Iris pigment epithelial cell (primary cell): ENCODE measurements around the gene PCBP3.

Experiments
- DNase-seq: peaks from one replicate; pipeline ENCODE4 v3.0.0-alpha.2; 2011; ENCODE audit warnings: low read depth

The PCBP3 gene

DNA sequence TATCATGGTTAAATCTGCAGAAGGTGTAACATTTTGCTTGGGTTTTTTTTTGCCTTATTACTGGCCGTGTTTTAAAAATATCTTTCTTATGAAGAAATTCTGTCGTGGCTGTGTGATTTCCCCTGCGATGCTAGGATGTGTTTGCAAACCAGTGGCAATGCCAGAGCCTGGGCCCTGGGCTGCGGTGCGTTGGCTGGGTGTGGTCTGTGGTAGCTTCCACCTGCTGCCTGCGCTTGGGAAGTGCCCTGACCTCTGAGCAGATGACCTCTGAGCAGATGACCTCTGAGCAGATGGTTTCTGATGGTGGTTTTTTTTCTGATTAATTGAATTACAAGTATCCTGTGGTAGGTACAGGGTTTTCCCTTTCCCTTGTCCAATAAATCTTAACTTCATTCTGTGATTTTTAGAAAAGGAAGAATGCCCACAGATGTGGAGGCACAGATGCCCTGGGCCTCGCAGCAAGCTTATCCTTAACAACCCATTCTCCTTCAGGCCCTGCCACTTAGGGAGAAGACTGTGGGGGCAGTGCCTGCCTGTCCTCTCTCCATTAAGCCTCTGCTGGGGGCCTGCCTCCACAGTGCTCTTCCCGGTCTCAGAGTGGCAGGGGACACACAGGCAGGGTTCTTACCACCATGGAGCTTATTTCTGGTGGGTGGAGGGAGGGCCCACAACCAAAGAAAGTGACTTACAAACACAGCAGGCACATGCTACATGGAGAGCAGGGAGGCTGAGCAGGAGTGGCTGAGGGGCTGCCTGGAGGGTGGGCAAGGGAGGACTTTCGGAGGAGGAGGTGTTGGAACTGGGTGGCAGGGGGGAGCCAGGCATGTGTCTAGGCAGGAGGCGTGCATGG is 81.7 kb downstream of the PCBP3 start:
- no peak for DNase-seq

DNA sequence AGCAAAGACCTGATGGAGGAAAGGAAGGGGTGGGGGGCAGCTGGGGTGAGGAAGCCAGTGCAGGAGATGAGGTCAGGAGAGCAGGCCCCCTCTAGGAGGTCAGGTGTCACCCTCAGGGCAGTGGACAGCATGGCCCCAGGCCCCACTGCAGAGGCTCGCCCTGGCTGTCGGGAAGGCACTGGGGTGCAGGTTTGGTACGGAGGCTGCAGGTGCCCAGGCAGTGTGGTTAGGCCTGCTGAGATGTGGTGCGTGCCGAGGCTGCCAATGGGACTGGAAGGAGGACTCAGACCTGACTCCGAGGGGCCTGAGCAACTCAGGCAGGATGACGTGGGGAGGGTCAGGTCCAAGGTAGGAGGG is 82.3 kb downstream of the PCBP3 start:
- no peak for DNase-seq

DNA sequence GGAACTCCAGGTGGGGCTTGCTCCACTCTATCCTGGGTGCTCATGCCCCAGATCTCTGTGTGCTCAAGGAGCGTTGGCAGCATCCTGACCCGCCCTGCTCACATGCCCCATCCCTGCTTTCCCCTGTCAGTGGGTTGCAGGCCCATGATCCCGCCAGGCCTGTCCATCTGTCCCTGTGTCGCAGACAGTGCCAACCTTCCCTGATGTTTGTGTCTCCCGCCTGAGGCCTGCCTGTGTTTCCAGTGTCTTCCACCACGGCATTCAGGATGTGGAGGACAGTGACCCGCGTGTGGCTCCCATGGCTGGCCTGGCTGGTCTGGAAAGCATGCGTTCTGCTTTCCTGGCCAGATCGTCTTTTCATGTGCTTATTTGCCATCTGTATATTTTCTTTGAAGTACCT is 82.9 kb downstream of the PCBP3 start:
- DNase-seq: no peak

DNA sequence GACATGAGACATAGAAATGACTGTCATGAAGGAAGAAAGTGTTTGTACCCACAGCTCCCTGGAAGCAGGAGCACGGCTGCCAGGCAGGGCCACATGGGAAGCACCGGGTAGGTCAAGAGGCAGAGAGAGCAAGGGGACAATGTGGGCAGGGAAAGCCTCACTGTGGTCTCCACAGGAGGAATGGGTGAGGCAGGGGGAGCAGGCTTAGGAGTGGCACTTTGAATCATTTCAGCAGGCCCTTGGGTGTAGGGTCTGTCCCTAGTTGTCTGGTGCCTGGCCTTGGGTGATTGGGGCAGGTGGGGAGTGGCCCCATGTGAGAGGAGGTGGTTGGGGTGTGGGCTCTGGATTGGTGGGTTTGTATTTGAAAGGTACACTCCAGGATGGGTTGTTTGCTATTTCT is 83.9 kb downstream of the PCBP3 start:
- DNase-seq: no peak

DNA sequence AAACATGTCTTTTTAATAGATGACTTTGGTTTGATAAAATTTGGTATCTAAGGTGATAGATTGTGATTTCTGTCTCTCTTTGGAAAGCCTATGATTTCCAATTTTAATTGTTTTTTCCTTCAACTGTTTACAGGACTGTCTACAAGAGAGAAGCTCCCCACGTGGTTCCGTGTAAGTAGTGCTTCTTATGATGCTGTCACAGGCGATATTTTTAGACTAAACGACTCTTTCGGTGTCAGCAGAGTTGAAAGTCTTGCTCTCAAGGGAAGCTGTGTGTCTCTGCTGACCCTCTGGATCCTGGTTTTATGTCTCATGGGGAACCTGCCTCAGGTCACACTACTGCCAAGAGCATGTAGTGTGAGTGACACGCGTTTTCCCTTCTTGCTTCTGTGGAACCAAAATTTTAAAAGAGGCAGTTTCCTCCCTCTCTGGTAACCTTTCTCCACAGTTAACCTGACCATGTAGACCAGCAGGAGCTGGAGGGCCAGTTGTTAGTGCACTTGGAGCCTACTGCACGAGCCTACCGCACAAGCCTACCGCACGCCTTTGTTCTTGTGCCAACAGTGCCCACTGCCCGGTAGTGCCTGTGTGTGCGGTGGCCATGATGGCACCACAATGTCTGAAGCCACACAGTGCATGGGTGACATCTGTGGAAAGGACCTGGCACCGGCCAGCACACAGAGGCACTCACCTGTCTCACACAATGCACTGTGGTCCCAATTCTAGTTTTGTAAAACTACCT is 91.9 kb downstream of the PCBP3 start:
- no peak for DNase-seq

DNA sequence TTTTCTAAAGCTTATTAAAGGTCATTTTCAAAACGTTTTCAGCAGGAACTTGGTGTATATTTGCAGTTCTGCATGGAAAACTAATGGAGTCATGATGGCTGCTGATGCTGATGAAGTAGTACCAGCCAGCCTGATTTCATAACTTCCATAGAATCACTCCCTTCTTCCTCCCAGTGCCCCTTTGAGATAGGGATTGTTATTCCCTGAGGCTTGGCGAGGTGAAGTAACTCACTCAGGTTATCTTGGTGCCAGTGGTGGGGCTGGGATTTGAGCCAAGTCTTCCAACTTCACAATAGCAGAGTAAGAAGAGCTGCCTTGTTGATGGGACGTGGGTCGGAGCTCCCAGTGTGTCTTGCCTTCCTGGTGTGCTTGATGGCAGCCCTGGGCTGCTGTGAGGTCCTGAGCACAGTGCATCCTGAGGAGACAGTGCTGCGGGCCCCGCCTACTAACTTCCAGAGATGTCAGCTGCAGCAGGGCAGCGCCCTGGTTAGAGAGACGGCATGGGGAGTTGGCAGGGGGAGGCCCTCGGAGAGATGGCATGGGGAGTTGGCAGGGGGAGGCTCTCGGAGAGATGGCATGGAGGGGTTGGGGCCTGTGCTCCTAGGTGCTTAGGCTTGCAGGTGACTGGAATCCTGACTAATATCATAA is 92.6 kb downstream of the PCBP3 start:
- DNase-seq: no peak

DNA sequence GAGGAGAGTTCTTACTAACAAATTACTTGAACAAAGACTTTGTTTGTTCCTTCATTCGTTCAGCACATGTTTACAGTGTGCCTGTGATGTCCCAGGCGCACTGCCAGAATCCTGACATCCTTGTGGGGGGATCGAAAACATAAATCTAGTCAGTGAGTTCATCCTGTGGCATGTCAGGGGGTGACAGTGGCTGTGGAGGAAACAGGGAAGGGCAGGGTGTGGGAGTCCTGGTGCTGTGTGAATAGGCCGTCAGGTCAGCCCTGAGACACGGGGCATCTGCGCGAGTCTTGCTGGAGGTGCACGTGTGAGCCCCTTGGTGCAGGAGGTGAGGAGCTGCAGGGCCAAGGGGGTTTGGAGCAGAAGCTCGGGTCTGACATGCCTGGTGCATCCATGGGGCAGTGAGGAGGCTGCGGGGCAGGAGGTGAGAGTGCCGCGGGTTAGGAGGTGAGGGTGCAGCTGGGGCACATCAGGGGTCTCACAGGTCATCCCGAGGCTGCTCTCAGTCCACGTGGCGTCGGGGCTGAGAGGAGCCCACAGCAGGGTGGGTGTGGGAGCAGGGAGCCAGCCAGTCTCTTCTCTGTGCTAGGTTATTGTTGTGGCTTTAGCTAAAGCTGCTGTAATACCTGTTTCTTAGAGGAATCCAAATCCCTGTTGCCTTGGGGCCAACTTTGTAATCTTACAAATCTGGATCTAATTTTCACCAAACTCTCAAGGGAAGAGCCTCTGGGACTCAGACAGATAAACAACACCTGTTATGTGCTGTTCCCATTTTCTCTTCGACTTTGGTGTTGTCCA is 93.4 kb downstream of the PCBP3 start:
- DNase-seq: no peak

DNA sequence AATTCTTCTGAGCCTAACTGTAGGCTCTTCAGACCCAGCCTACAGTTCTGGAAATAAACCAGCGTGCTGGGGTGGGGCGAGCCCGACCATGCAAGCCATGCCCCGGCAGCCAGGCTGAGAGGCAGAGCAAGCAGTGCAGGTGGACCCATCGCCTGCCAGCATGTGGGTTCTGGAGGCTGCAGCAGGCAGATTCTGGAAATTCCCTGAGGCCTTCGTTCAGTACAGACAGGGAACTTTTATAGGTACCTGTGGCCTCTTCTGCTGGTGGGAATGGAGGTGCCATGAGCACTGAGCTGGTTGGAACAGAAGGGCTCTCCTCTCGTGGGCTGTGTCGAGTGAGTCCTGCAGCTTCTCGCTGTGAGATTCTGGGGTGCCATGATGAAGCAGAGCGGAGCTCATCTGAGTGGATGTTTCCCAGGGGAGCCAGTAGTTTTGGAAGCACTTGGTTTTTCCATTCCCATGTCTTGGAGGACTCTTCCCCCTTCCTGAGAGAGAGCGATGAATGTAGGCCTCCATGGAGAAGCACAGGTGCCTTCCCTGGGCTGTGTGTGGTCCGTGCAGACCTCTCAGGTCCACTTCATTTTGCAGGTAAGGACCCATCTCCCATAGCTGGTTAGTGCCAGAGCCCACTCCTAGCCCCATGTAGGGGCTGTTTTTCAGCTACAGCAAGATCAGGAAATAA is 94.1 kb downstream of the PCBP3 start:
- no peak for DNase-seq

DNA sequence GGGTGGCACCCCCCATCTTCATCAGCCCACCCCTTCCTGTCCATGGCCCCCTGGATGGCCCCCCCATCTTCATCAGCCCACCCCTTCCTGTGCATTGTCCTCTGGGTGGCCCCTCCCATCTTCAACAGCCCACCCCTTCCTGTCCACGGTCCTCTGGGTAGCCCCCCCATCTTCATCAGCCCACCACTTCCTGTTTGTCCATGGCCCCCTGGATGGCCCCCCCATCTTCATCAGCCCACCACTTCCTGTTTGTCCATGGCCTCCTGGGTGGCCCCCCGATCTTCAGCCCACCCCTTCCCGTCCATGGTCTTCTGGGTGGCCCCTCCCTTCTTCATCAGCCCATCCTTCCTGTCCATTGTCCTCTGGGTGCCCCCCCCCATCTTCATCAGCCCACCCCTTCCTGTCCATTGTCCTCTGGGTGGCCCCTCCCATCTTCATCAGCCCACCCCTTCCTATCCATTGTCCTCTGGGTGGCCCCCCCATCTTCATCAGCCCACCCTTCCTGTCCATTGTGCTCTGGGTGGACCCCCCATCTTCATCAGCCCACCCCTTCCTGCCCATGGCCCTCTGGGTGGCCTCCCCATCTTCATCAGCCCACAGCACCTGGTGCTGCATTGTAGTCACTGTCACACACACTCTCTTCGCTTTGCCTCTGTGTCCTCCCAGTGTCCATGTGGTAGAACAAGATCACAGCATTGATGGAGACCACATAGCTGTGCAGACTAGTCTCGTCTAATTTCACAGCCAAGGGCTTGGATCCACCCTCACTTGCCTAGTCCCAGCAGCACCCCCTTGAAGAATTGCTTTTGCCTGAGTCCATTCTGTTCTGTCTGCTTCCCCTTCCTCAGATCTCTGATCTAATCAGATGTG is 95.9 kb downstream of the PCBP3 start:
- DNase-seq: no peak

DNA sequence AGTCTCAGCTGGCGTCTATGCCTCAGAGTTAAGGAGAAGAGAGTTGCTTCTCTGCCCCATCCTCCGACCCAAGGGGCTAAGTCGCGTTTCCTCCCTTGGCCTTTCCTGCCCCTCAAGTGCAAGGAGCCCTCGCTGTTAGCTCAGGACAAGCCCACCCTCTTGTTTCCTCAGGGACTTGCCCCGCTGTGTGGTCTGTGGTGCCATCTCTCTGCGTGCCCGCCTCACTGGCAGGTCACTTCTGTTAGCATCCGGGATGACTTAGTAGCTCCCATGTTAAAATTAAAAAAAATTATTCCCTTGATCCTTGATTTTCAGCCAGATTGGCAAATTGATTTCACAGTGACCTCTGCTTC is 96.5 kb downstream of the PCBP3 start:
- no peak for DNase-seq

DNA sequence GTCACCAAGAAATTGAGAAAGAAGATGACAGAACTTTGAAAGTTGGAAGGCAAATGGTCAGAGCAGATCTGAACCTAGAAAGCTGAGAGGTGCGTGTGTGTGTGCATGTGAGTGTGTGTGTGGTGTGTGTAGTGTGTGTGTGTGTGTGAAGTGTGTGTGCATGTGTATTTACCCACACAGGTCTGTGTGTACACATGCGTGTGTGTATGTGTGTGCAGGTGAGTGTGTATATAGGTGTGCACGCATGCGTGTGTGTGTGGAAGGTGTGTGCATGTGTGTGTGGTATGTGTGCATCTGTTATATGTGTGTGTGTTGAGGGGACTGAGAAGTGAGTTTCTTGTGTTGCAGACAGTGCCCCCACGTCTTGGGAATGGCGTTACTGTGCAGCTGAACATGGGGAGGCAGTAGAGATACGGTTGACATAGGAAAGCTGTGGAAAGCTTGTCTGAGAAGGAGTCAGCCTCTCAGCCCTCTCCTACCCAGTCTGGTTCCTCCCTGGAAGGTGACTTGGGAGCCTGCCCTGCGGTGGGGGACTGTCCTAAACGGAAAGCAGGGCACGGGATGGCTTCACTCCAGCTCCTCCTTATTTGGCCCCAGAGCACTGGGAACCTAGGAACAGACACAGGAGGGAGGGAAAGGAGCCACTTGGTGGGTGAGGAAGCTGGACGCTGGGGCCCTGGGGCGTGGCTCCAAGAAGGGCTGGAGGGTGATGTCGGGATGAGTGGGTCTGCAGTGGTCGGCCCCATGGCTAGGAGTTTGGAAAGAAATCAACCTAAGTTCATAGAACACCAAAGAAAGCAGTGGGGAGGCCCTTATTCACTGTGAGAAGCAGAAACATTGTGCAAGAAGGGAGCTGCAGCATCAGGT is 97.2 kb downstream of the PCBP3 start:
- DNase-seq: no peak

DNA sequence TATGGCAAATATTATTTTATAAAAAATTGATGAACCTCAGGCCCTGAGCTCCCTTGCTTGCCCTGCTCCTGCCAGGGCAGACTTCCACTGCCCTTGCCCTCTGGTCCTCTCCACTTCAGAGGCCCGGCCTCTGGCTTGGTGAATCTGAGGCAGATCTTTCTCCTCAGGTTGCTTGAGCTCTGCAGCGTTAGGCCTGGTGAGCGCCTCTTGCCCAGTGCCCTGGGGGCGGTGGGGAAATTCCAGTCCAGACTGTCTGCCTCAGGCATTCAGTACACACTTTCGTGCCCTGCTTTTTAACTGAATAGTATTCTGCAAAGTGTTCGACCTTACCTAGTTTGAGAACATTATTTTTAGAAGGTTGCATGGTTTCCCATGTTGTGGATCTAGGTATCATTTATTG is 98.2 kb downstream of the PCBP3 start:
- peak; percentile 11 for DNase-seq

DNA sequence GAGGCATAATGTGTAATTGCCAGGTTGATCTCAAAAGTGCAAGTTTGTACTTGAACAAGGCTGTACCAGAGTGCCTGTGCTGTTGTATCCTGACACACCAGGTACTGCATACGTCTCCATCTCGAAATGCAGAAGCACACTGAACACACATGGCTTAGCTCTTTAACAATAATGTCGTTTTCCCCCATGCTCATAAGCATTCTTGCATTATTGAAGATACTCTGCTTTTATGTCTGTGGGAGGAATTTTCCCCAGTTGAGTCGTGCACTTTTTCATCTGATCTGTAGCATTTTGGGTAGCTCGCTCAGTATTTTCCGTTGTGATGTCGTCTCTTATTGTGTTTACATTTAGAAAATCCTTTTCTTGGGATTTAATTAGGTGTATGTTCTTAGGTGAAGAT is 98.7 kb downstream of the PCBP3 start:
- no peak for DNase-seq

DNA sequence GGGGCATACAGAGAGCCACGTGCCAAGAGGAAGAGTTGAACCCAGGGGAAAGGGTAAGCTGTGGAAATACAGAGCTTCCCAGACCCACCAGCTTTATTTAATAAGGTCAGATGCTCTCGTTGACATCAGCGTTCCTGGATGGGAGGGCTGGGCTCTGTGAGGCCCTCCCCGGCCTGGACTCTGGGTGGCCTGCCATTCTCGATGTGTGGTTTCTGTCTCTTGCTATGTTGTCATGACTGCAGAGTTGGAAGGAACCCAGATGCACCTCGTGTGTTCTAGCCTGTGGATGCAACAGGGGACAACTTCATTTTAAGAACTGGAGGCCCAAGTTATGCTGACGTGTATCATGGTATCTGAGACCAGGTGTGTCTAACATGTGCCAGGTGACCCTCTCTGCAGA is 101.7 kb downstream of the PCBP3 start:
- DNase-seq: no peak

DNA sequence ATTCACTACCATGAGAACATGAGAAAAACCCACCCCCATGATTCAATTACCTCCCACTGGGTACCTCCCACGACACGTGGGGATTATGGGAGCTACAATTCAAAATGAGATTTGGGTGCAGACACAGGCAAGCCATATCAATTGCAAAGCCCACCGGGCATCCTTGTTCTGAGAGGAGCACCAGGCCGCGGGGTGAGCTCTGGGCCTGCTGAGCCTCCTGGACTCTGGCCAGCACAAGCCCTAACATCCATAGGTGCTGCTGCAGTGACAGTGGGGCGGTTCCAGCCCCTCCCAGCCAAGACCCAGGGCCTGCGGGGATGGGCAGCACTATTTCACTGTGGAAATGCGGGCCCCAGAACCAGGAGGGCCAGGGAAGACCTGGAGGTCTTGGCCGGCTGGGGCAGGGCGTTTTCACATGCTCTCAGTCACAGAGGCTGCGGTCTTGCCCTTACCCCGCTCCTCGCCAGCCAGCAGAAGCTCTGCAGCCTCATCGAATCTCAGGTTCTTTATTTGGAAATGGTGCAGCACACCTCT is 103.8 kb downstream of the PCBP3 start:
- DNase-seq: no peak

DNA sequence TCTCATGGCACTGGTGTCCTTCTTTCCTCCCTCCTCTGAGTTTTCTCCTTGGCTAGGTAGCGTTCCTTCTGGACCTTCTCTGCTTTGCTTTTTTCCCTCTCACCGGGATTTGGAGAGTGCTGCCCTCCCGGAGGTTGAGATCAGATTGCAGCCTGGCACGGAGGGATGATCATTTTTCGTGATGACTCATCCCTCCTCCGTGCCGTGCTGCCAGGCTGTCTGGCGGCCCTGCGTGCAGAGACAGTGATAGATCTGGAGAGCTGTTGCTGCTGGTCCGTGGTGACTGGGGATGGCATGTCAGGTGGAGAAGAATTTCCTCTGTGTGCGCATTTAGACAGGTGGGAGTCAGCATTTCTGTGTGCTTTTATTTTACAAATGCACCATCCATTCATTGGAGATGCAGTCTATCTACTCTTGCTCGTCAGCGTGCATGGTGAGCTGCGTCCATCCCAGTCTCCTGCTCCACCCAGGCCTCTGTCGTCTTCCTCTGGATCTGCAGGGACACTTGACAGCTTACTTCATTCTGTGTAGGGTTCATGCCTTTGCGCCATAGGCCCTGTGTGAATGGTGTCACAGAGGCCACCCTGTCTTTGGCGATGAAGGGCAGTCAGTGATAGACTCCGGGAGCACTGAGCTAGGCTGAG is 104.4 kb downstream of the PCBP3 start:
- DNase-seq: peak; percentile 16

DNA sequence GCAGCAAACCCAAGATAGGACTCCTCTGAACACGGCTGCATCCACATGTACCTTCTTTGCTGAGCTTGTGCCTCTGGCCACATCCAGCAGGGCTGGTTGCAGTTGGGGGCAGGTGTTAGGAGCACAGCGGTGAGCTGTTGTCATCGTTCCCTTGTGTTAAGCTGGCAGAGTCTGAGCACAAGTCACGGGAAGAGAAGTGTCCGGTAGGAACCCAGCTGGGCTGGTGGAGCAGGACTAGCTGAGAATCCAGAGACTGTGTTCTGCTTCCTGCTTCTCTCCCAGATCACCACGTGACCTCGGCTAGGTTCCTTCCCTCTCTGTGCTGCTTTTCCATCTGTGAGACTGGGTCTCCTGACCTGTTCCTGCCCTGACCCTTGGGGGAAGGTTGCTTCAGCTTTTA is 105.1 kb downstream of the PCBP3 start:
- no peak for DNase-seq

DNA sequence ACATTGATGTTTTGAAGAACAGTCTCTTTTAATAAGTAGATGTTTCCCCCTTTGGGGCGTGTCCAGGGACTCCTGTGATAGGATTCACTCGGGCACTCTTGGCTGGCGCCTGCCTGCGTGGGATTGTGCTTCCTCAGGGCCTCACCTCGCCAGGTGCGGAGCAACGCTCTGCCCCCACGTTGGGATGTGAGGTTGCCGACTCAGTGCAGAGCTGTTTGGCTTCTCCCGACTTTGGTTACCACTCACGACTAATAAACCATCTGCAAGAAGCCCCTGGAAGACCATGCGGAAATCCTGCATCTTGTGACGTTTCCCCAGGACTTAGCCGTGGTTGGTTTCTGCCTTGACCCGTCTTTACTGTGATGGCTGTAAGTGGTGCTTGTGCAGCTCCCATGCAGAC is 106.4 kb downstream of the PCBP3 start:
- no peak for DNase-seq

DNA sequence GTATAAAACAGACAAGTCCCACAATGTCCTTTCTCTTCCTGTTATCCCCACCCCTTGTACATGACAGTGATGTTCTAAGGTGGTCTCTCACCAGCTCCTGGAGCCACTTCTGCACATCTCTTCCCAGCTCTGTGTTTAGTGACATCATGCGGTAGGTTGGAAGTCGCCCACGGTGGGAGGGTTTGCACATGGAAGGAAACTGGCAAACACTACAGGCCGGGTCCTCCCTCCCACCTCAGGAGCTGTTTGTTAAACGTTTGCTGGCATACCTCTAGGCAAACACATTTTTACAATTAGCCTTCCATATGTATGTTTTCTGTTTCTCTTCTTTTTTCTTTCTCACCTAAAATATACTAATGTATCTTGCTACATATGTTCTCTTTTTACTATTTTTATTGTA is 107.4 kb downstream of the PCBP3 start:
- no peak for DNase-seq
